HG02798 (cell line): ENCODE measurements around the gene SUN3.
"Not testable (repeated sequence)": the region's sequence is repeated elsewhere in the genome, so short reads cannot be mapped to it uniquely, and the experiment has no call there.

ENCODE experiments used
- ATAC-seq: cut with Tn5 transposase; IDR thresholded peaks from one replicate; pipeline ENCODE4 v1.9.1; 2021; ENCODE audit warnings: mild to moderate bottlenecking; ENCODE audit not compliant: unreplicated experiment, poor library complexity

SUN3 gene

DNA sequence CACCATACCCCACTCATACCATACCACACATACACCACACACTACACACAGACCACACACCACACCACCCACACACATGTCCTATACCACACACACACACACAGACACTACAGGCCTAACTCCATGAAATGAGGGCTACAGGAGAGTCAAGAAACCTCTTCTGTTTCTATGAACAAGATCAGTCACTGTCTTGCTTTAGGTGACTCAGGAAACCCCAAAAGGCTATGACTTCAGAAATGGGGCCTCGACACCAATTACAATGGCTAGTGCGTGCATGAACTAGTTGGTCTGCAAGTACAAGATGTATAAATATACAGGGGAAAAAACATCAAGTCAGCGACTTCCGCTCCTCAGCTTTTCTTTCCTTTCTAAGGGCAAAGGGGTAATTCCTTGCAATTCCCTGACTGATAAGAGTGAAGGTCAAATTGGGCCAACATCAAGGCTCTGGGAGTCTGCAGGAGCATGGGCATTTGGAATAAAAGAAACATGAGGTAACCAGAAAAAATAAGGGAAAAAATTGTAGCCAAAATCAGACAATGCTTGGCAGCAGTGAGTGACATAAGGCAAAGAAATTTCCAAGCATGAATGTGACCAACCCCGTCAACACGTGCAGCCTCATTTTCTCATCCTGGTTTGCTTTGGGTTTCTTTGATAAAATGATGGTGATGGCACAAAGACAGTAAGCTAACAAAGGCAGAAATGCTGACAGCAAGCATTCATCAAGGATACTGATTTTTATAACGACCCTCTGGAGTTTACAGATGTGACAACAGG lies 82.1 kb downstream of the SUN3 start:
- no peak for ATAC-seq

DNA sequence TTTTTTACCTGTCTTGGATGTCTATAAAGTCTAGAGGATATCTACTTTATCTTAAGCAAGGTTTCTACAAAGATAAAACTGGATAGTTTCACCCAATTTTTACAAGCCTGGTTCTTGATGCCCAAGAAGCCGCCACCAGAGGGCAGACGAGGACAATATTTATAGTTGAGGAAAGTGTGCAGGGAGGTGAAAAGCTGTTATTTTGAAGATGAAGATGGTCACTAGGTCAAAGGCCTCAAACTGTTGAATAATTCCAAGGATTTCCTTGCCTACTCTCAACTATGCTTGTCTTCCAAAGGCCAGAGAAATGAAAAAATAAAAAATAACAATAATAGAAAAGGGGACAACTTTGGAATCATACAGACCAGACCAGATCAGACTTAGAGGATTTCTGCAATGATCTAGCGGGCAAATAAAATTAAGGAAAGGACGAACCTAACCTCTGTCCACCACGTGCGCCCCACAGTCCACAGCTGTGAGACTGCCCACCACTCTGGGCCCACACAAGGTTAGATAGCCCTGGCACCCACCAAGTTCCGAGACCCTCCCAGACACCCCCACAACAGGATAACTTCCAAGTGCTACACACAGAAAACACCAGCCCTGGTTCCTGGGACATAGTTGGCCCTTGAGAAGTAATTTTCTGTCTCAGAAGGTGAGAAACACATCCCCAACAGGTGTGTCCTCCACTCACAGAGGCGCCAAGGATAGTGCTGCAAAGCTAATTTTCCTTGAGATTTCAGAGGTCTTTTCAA lies 83.5 kb downstream of the SUN3 start:
- ATAC-seq: no peak

DNA sequence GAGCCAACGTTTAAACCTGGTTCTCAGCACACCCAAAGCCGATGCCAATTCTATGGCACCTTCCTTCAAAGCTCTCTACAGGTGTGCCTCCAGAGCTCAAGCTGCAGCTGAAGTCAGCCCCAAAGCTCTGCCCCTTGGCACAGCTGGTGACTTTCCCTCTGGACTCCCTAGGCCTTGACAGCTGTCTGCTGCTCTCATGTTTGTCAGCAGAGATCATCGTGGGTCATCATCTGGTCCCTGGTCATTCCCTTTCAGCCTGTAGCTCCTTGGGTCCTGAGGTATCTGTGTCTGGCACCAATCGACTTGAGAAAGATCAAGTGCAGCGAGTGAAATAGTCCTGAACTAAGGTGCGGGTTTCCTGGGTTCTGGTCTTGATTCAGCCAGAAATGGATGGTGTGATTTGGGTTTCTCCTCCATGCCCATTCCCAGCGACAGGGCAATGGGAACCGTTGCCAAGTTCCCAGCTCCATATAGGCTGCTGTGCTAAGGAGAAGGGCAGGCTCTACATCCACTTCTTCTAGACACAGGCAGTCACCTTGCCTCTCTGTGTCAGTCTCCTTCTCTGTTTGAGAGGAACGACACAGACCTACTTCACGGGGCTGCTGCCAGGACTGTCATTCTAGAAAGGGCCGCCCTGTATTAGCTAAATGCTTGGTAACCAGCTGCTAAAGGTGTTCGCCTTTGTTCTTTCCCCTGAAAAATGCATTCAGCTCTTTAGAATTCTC lies 84.2 kb downstream of the SUN3 start:
- no peak for ATAC-seq

DNA sequence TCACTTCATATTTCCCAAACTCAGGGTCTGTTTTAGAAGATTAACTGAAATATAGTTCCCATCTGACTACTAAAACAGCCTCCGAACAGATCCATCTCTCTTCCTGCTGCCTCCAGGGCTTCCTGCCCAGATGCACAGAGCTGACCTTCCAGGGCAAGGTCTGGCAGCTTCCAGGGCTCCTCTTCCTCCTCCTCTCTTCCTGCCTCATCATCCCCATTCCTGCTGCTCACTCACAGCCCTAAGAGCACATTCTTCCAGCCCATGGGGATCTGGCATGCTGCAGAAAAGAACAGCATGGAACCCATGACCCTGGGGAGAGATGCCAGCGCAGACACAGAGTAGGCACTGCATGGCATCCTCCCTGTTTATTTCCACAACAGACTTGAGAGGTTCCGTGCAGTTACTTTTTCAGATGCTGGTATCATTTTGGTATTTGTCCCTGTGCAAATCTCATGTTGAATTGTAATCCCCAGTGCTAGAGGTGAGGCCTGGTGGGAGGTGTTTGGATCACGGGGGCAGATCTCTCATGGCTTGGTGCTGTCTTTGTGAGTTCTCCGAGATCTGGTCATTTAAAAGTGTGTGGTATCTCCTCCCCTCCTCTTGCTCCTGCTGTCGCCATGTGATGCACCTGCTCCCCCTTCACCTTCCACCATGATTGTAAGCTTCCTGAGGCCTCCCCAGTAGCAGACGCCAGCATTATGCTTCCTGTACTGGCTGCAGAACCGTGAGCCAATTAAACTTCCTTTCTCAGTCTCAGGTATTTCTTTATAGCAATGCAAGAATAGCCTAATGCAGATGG lies 85.0 kb downstream of the SUN3 start:
- no peak for ATAC-seq

DNA sequence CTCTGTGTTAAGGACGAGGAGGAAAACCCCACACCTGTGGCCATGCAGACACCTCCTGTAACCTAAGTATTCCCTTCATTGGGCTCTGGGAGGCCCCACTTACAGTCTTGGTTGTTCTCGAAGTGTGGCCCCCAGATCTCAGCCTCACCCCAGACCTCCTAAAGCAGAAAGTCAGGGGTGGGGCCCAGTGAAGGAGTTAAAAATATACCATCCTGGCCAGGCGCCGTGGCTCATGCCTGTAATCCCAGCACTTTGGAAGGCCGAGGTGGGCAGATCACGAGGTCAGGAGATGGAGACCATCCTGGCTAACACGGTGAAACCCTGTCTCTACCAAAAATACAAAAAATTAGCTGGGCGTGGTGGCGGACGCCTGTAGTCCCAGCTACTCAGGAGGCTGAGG lies 86.3 kb downstream of the SUN3 start:
- ATAC-seq: not testable (repeated sequence)

DNA sequence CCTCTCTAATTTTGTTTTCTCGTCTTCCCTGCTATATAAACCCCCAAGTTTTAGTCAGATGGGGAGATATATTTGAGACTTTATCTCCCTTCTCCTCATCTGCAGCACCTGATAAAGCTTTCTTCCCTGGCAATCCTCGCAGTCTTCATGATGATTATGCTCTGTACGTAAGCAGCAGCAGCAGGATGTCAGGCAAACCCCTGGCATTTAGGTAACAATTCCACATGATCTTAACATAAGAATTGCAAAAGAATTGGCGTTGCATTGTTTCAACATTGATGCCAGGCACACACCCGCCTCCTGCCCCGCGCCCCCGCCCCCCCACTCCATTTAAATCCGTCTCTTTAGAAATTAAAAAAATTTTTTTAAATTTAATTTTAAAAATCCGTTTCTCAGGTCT lies 86.8 kb downstream of the SUN3 start:
- ATAC-seq: no peak

DNA sequence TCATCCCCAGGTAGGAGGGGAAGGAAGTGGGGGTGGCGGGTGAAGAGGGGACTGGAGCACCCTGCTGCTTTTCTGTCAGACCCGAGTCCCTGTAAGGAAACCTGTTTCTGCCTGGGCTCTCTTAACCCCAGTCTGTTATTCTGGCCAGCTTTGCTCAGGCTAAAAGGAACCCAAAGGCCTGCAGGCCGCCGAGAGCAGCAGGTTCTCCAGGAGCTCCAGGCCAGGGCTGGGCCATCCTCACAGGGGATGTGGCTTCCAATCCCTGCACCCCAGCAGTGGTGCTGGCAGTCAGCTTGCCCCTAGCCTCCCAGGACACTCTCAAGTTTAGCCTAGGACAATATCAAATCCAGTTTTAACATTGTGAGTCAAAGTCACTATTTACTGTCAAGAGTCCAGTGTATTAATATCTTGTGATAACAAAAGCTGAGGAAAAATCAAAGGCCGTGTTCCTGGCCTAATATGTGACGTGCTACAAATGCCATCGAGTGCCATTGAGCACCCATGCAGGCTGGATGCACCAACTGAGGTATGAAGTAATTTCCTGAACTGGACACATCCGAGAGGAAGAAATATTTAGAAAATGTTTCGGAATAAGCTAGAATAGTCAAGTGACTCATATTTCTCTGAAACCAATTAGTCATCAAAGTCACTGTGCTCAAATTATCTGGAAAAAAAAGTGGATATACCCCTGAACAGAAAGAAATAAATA lies 87.6 kb downstream of the SUN3 start:
- no peak for ATAC-seq

DNA sequence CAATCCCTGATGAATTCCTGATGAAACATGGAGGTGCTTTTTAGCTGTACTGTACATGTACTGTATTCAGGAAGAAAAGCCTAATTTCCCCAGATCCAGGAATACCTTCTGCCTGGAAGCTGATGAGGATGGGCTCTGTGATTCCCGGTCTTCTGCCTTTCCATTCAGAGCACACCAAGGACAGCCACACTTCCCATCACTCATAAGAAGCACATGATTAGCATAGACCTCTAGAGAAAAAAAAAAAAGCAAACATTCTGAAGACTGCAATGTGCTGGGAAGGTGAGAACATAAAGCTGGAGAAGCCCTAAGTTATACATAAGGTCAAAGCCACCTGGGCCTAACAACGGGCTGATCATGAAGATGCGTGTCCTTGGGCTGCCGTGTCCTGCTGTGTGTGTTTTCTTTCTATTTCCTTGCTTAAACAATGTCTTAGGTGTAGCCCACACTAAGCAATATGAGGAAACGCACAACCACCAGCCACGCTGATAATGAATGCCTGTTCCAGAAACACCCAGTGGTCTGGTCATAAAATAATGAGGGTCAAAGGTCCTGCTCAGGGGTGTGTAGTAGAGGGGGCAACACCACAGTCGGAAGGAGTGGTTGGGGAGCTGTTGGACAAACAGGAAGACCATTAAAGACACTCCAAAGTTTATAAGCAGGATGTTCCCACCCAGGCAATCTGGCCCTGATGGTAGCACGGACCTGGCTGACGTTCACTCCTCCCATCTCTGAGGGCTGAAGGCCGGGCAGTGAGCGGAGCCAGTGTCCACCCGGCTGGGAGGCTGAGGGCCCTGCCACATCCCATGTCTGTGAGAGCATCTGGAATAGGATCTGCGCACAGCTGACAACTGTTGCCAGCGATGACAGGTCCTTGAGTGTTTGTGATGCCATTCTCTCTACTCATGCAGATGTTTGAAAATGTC lies 88.6 kb downstream of the SUN3 start:
- ATAC-seq: no peak

DNA sequence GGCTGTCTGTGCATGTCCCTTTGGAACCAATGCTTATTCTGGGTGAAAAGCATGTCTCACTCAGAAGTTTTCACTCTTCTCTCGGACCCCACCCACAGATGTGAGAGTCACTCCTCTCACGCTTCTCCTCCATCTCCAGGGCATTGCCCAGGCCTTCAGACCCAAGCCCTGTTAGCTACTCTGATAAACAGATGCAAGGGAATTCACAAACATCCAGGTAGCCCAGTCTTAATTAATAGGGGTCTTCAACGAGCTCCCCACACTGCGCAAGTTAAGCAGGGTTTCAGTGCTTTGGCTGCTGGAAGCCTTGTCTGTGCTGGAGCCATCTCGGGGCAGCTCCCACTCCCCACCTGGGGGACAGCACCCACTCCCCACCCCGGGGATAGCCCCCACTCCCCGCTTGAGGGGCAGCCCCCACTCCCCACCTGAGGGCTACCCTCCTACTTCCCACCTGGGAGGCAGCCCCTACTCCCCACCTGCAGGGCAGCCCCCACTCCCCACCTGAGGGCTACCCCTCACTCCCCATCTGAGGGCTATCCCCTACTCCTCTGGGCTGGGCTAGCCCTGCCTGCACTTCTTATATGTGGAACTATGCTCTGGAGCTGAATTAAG lies 89.4 kb downstream of the SUN3 start:
- ATAC-seq: no peak

DNA sequence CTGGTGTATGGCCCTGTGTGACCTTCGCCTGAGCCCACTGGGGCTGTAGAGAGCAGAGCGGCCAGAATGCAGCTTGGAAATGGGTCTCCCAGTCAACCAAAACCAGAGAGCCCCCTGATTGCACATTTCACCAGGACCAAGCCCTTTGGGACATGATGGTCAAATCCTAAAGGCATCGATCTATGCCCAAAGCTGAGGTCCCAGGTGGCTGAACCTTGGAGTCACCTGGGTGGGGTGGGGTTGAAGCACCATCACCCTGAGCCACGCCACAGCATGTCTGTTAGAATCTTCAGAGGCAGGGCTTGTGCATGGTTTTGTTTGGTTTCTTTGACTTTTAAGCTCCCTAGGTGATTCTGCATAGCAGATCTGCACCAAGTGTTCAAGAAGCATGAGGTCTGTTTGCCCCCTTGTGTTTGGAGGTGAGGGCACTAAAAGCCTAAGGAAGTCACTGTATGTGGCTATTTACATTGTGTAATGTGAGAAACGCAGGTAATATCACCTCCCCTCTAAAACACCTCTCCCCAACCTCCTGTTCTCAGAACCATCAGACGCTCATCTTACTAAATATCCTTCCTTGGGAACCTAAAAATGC lies 90.2 kb downstream of the SUN3 start:
- ATAC-seq: no peak

DNA sequence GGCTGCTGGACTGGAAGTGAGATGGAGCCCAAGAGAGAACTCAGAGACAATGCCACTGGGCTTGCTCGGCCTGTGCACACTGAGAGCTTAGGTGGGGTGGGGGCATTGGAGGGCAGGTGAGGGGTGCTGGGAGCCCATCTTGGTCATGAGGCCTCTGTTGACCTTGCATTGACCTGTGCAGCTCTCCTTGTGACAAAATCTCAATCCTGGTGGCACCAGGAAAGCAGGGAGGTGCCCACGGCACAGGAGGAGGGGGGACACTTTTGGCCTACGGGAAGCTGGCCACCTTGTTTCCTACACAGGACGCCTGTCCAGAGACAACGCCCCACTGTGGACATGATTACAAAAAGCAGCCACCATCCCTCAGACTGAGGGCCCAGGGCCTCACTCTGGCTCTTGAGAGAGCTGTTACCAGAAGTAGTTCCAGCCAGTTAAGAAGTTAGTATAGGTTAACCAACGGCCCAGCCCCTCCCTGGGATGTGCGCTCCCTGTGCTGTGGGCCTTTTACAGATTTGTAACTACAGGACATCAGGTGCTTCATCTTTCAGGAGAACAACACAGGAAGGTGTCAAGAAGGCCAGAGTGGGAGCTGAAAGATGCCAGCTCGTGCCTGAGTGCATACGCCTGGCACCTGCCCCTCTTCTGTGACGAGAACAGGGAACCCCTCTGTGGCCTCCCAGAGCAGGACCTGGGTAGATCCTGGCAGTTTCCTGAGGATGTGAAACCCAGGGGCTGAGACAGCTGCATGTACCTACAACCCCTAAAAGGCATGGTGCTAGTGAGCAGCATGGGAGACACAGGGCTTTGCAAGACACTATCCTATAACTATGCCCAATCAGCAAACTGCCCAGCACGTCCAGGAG lies 91.0 kb downstream of the SUN3 start:
- ATAC-seq: peak; percentile 48
